ENCODE measurements around the gene TM9SF4.

GRCh38 chr20:32204205-32205109 is 94.9 kb downstream of the TM9SF4 start:
- TF ChIP-seq CTCF (IDR thresholded peaks at IDR 0.05) (no peak), EP300 (IDR thresholded peaks at IDR 0.05) (peak in 1 of 4 donors; percentile 36), POLR2A (IDR thresholded peaks at IDR 0.05) (no peak)

Measured in upper lobe of left lung (tissue), 4 donors.